Fibroblast of lung (primary cell): ENCODE data around the gene HNRNPLL. TPM values are rescaled to one million over a fixed set of nuclear protein-coding genes. Genes with fewer than 3 reads are reported as not detected.
A peak's percentile ranks its signal among the peaks of the same experiment; 100 is the strongest.

Source experiments
- DNase-seq, 2 donors: peaks; one replicate each; pipeline versions ENCODE4 v3.0.0 to v3.0.0-alpha.2; 2010; ENCODE audit warnings: low read depth in 2 of 2
- H2AFZ ChIP-seq: 2 replicates; pipeline ENCODE4 v1.5.1; 2012; ENCODE audit warnings: low read length, control low read depth, inconsistent platforms
- H3K27ac ChIP-seq: 2 replicates; pipeline ENCODE4 v1.5.1; 2011; ENCODE audit warnings: low read length, control low read depth; ENCODE audit not compliant: insufficient read depth
- H3K27me3 ChIP-seq: 2 replicates; pipeline ENCODE4 v1.5.1; 2011; ENCODE audit warnings: mild to moderate bottlenecking, low read length; ENCODE audit not compliant: control insufficient read depth, insufficient read depth
- H3K36me3 ChIP-seq: 2 replicates; pipeline ENCODE4 v1.5.1; 2011; ENCODE audit warnings: low read length; ENCODE audit not compliant: control insufficient read depth, insufficient read depth
- H3K4me1 ChIP-seq: 2 replicates; pipeline ENCODE4 v1.5.1; 2011; ENCODE audit warnings: low read length; ENCODE audit not compliant: control insufficient read depth, insufficient read depth; ENCODE audit errors: extremely low read depth
- H3K4me2 ChIP-seq: 2 replicates; pipeline ENCODE4 v1.5.1; 2011; ENCODE audit warnings: low read length, control low read depth; ENCODE audit not compliant: insufficient read depth; ENCODE audit errors: extremely low read depth
- H3K4me3 ChIP-seq, 4 experiments: fragments of 200-600 bp in 1 of 4; sonication (generic) in 1 of 4; replicated peaks in 1 of 4; 2 replicates each; pipeline ENCODE4 v1.5.1; 2011 to 2016; ENCODE audit warnings: low read length in 4 of 4, low read depth in 3 of 4, mild to moderate bottlenecking in 3 of 4, control low read depth in 2 of 4, inconsistent platforms in 1 of 4, mixed read lengths in 1 of 4; ENCODE audit not compliant: insufficient read depth in 1 of 4; ENCODE audit errors: control extremely low read depth in 1 of 4
- H3K79me2 ChIP-seq: 2 replicates; pipeline ENCODE4 v1.5.1; 2012; ENCODE audit warnings: mild to moderate bottlenecking, low read length, inconsistent platforms; ENCODE audit not compliant: control insufficient read depth, insufficient read depth
- H3K9ac ChIP-seq: 2 replicates; pipeline ENCODE4 v1.5.1; 2011; ENCODE audit warnings: mild to moderate bottlenecking, low read length, control low read depth; ENCODE audit not compliant: insufficient read depth
- H3K9me3 ChIP-seq: 2 replicates; pipeline ENCODE4 v1.5.1; 2012; ENCODE audit warnings: low read depth, low read length; ENCODE audit not compliant: control insufficient read depth, insufficient read depth
- H4K20me1 ChIP-seq: 2 replicates; pipeline ENCODE4 v1.5.1; 2011; ENCODE audit warnings: low read length; ENCODE audit not compliant: control insufficient read depth, insufficient read depth; ENCODE audit errors: extremely low read depth
- CTCF ChIP-seq, 2 donors: IDR thresholded peaks in 1 of 2; conservative IDR thresholded peaks in 1 of 2; 1 replicate in 1 of 2; 2 replicates in 1 of 2; pipeline ENCODE4 v1.5.1; 2011 to 2012; ENCODE audit warnings: low read length in 2 of 2, control low read depth in 1 of 2, inconsistent platforms in 1 of 2, low read depth in 1 of 2, mild to moderate bottlenecking in 1 of 2
- EZH2 ChIP-seq: IDR thresholded peaks from 2 replicates; pipeline ENCODE4 v1.5.1; 2012; ENCODE audit warnings: low read length, control low read depth, mild to moderate bottlenecking; ENCODE audit errors: missing control alignments
- polyA plus RNA-seq, 2 donors: library from polyadenylated mRNA; depleted of rRNA in 1 of 2; stranded (reverse) in 1 of 2; unstranded in 1 of 2; fragments of >200 nt; gene quantifications; 2 replicates each; pipeline ENCODE4 v1.2.1, GENCODE V29; 2011 to 2012; ENCODE audit warnings: missing spikeins in 1 of 2
- total RNA-seq: library from RNA; depleted of rRNA; stranded (reverse); fragments of >200 nt; gene quantifications from 2 replicates; pipeline ENCODE4 v1.2.1, GENCODE V29; 2014

The HNRNPLL gene
- total and polyA plus RNA-seq, 2 donors (not counting 1 experiment from before 2014, with no cell fraction given): 36.4 to 51.4 TPM

- Histone ChIP-seq H3K9me3 (no peaks in the 10 kb centered on the region), H3K79me2 (peaks cover 91% of the 10 kb centered on the region), H3K4me2 (peak overlapping the region; percentile 58), H3K4me3 (no peak overlapping the region), H3K9ac (no peak overlapping the region), H3K27ac (no peak overlapping the region), H4K20me1 (no peaks in the 10 kb centered on the region), H2AFZ (no peak overlapping the region), H3K4me1 (peaks cover 16% of the 10 kb centered on the region), H3K27me3 (no peaks in the 10 kb centered on the region), H3K36me3 (no peaks in the 10 kb centered on the region)
- TF ChIP-seq CTCF (conservative IDR thresholded peaks at IDR 0.05 in 1 of 2, IDR thresholded peaks at IDR 0.05 in 1 of 2; ENCODE audit: low read depth in 1 of 2, low read length in 2 of 2): no peak
- no peak for TF ChIP-seq EZH2
- DNase-seq: peak; percentile 61 to 62
Measured at GRCh38 chr2:38592951-38593350, 9.8 kb downstream of the HNRNPLL start.

- H3K79me2 ChIP-seq: peaks cover 91% of the 10 kb centered on the region
- H3K27me3 ChIP-seq: no peaks in the 10 kb centered on the region
- TF ChIP-seq CTCF (conservative IDR thresholded peaks at IDR 0.05 in 1 of 2, IDR thresholded peaks at IDR 0.05 in 1 of 2; ENCODE audit: low read depth in 1 of 2, low read length in 2 of 2) (no peak), EZH2 (no peak)
- H3K9me3 ChIP-seq: no peaks in the 10 kb centered on the region
- H3K27ac ChIP-seq: peak overlapping the region; percentile 43
- H3K4me3 ChIP-seq: no peak overlapping the region
- H3K36me3 ChIP-seq: no peaks in the 10 kb centered on the region
- H4K20me1 ChIP-seq: no peaks in the 10 kb centered on the region
- peak overlapping the region; percentile 2 for H3K4me2 ChIP-seq
- no peak overlapping the region for H2AFZ ChIP-seq
- DNase-seq: no peak
- peaks cover 16% of the 10 kb centered on the region for H3K4me1 ChIP-seq
- no peak overlapping the region for H3K9ac ChIP-seq
Measured at GRCh38 chr2:38591152-38591551, 11.6 kb downstream of the HNRNPLL start.

GRCh38 chr2:38590053-38590452 lies 12.7 kb downstream of the HNRNPLL start:
- H4K20me1 ChIP-seq: no peaks in the 10 kb centered on the region

More at GRCh38 chr2:38590053-38590452, 12.7 kb downstream of the HNRNPLL start:
- no peak overlapping the region for H2AFZ ChIP-seq
- H3K4me3 ChIP-seq: no peak overlapping the region
- no peak overlapping the region for H3K27ac ChIP-seq
- TF ChIP-seq EZH2: no peak
- peak; percentile 5 to 25 for TF ChIP-seq CTCF (conservative IDR thresholded peaks at IDR 0.05 in 1 of 2, IDR thresholded peaks at IDR 0.05 in 1 of 2; ENCODE audit: low read depth in 1 of 2, low read length in 2 of 2)
- H3K27me3 ChIP-seq: no peaks in the 10 kb centered on the region
- DNase-seq: no peak
- no peak overlapping the region for H3K4me2 ChIP-seq
- no peak overlapping the region for H3K9ac ChIP-seq
- H3K36me3 ChIP-seq: no peaks in the 10 kb centered on the region
- peaks cover 21% of the 10 kb centered on the region for H3K4me1 ChIP-seq
- peaks cover 93% of the 10 kb centered on the region for H3K79me2 ChIP-seq
- no peaks in the 10 kb centered on the region for H3K9me3 ChIP-seq
